DOHH2 (cell line): Measurements from ENCODE around the gene LMO7.

ENCODE experiments used
- H3F3A ChIP-seq: fragments of 200-600 bp; sonication (generic), shearing (Covaris generic); 2 replicates; pipeline ENCODE4 v1.6.0; 2016; ENCODE audit warnings: antibody characterized with exemption, mild to moderate bottlenecking; ENCODE audit not compliant: control insufficient read depth, insufficient read depth
- H3K27ac ChIP-seq: fragments of 200-600 bp; sonication (generic); 2 replicates; pipeline ENCODE4 v1.5.1; 2014; ENCODE audit warnings: low read depth, mild to moderate bottlenecking, low read length, moderate library complexity
- H3K27me3 ChIP-seq: fragments of 200-600 bp; sonication (generic); 2 replicates; pipeline ENCODE4 v1.6.1; 2014; ENCODE audit warnings: mild to moderate bottlenecking, low read length, mixed read lengths; ENCODE audit not compliant: control insufficient read depth
- H3K36me3 ChIP-seq: fragments of 200-600 bp; sonication (generic); 2 replicates; pipeline ENCODE4 v1.6.1; 2014; ENCODE audit warnings: mild to moderate bottlenecking, low read length, moderate library complexity, mixed read lengths; ENCODE audit not compliant: control insufficient read depth
- H3K4me1 ChIP-seq: fragments of 200-600 bp; sonication (generic); 2 replicates; pipeline ENCODE4 v1.6.1; 2014; ENCODE audit warnings: mild to moderate bottlenecking, low read length, mixed read lengths; ENCODE audit not compliant: control insufficient read depth
- H3K4me2 ChIP-seq: fragments of 200-600 bp; sonication (generic); 2 replicates; pipeline ENCODE4 v1.6.0; 2014; ENCODE audit warnings: mild to moderate bottlenecking, low read length, moderate library complexity
- H3K4me3 ChIP-seq: fragments of 200-600 bp; sonication (generic); 2 replicates; pipeline ENCODE4 v1.5.1; 2014; ENCODE audit warnings: mild to moderate bottlenecking, low read length, mixed read lengths
- H3K79me2 ChIP-seq: fragments of 200-600 bp; sonication (generic); 2 replicates; pipeline ENCODE4 v1.6.1; 2014; ENCODE audit warnings: mild to moderate bottlenecking, low read length, mixed read lengths; ENCODE audit not compliant: control insufficient read depth
- H3K9me2 ChIP-seq: fragments of 200-600 bp; sonication (generic); replicated peaks from 2 replicates; pipeline ENCODE4 v1.6.1; 2014; ENCODE audit warnings: mild to moderate bottlenecking, low read length, mixed read lengths; ENCODE audit not compliant: control insufficient read depth
- H3K9me3 ChIP-seq: fragments of 200-600 bp; sonication (generic); 2 replicates; pipeline ENCODE4 v1.6.1; 2014; ENCODE audit warnings: antibody characterized with exemption, low read length, mixed read lengths; ENCODE audit not compliant: control insufficient read depth, insufficient read depth
- H4K20me1 ChIP-seq: fragments of 200-600 bp; sonication (generic); 2 replicates; pipeline ENCODE4 v1.6.0; 2014; ENCODE audit warnings: low read depth, mild to moderate bottlenecking, antibody characterized with exemption, low read length, moderate library complexity; ENCODE audit not compliant: control insufficient read depth, insufficient read depth
- EZH2phosphoT487 ChIP-seq: fragments of 200-600 bp; sonication (generic); IDR thresholded peaks from 2 replicates; pipeline ENCODE4 v1.6.1; 2017; ENCODE audit warnings: borderline replicate concordance, mild to moderate bottlenecking, antibody characterized with exemption, low read length, moderate library complexity, mixed read lengths
- TF ChIP-seq, protein P1 (sequence below): fragments of 200-600 bp; sonication (generic); IDR thresholded peaks from one replicate; pipeline ENCODE4 v1.5.1; 2014; ENCODE audit warnings: antibody characterized with exemption, mild to moderate bottlenecking, low read depth, low read length; ENCODE audit not compliant: poor library complexity, severe bottlenecking

LMO7 gene

DNA sequence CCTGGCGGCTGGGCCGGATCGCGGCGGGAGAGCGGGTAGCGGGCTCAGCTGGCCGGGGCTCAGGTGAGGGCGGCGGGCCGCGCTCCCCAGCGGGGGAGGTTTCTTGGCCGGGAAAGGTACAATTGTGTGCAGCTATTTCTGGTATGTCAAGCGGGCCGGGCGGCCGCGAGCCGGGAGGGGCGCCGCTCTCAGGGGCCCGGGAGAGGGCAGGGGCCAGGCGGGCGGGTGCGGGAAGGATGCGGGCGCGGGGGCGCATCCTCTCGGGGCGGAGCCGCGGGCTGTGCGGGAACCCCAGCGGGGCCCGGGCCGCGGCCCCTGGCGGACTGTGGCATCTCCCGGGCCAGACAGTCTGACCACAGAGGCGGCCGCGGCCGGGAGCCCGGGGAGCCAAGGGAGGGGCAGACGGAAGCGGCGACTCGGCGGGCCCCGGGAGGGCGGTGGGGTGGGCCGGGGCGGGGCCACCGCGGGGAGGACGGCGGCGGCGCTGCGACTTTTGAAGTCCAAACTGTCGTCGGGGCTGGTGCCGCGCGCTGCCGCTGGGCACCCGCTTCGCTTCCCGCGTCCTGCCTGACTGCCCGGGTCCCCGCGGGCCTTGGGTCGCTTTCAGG is at the start of gene LMO7:
Gene LMO7 (plus strand): TSS at position 503 of the 608 bp plus-strand sequence. CDS start 328 bp downstream, outside the sequence.
- peak within 1 kb of the TSS; percentile 77 for H3K4me3 ChIP-seq
- H3K36me3 ChIP-seq = no peaks in the 10 kb centered on the region
- no peaks in the 10 kb centered on the region for H4K20me1 ChIP-seq
- TF ChIP-seq, protein P1, sequence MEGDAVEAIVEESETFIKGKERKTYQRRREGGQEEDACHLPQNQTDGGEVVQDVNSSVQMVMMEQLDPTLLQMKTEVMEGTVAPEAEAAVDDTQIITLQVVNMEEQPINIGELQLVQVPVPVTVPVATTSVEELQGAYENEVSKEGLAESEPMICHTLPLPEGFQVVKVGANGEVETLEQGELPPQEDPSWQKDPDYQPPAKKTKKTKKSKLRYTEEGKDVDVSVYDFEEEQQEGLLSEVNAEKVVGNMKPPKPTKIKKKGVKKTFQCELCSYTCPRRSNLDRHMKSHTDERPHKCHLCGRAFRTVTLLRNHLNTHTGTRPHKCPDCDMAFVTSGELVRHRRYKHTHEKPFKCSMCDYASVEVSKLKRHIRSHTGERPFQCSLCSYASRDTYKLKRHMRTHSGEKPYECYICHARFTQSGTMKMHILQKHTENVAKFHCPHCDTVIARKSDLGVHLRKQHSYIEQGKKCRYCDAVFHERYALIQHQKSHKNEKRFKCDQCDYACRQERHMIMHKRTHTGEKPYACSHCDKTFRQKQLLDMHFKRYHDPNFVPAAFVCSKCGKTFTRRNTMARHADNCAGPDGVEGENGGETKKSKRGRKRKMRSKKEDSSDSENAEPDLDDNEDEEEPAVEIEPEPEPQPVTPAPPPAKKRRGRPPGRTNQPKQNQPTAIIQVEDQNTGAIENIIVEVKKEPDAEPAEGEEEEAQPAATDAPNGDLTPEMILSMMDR = no peak
- TF ChIP-seq EZH2phosphoT487 = no peak
- no peaks in the 10 kb centered on the region for H3K9me3 ChIP-seq
- peaks cover 2% of the 10 kb centered on the region; the same call in 1 of the 2 replicates for H3K79me2 ChIP-seq
- H3K4me1 ChIP-seq = peaks cover 17% of the 10 kb centered on the region
- peaks cover 5% of the 10 kb centered on the region; the same call in 1 of the 2 replicates for H3K27me3 ChIP-seq
- no peaks in the 10 kb centered on the region for H3K9me2 ChIP-seq
- peak within 1 kb of the TSS; percentile 84 for H3K4me2 ChIP-seq
- H3F3A ChIP-seq = peaks cover 9% of the 10 kb centered on the region
- H3K27ac ChIP-seq = no peak within 1 kb of the TSS

GRCh38 chr13:75587679-75588078 is 48.5 kb upstream of the LMO7 start:
- Histone ChIP-seq H3K4me2 (no peak overlapping the region), H3K4me1 (no peaks in the 10 kb centered on the region), H3K4me3 (no peak overlapping the region), H3K79me2 (no peaks in the 10 kb centered on the region), H3K9me3 (no peaks in the 10 kb centered on the region), H4K20me1 (no peaks in the 10 kb centered on the region), H3F3A (no peaks in the 10 kb centered on the region), H3K36me3 (peaks cover 65% of the 10 kb centered on the region), H3K27me3 (no peaks in the 10 kb centered on the region), H3K9me2 (no peaks in the 10 kb centered on the region), H3K27ac (no peak overlapping the region)
- no peak for TF ChIP-seq EZH2phosphoT487
- TF ChIP-seq, protein P1 = no peak

DNA sequence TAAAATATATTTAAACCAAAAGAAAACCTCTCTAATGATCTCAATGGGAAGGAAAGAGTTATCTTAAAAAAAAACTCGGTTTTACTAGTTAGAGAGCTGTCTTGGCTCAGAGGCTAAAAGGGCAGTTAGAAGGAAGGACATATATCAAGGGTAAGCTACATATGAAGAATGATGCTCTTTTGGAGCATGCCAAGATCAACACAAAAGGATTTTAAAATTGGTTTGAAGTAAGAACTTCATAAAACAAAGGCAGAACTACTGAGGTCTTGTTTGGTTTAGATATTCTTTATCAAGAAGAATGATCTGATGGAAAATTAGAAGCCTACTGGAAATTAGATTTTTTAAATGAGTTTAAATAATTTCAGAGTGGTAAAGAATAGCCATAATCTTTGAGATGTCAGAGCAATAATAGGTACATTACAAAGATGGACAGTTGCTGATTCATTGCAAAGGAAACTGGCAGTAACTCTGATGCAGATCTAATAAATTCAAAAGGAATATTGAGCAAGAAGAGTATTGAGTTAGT is 39.4 kb upstream of the LMO7 start:
- Histone ChIP-seq H4K20me1 (no peaks in the 10 kb centered on the region), H3K9me2 (no peaks in the 10 kb centered on the region), H3K79me2 (no peaks in the 10 kb centered on the region), H3K9me3 (no peaks in the 10 kb centered on the region), H3K27me3 (no peaks in the 10 kb centered on the region), H3F3A (no peaks in the 10 kb centered on the region), H3K4me2 (no peak overlapping the region), H3K4me3 (no peak overlapping the region), H3K4me1 (no peaks in the 10 kb centered on the region), H3K36me3 (peaks cover 59% of the 10 kb centered on the region), H3K27ac (no peak overlapping the region)
- TF ChIP-seq EZH2phosphoT487 = no peak
- TF ChIP-seq, protein P1 = no peak
